HCT116 (cell line): ENCODE data around the gene FHOD3. TPM values are rescaled to one million over a fixed set of nuclear protein-coding genes. Genes with fewer than 3 reads are reported as not detected.

Experiments used
- ATAC-seq: fragments of 200-7000 bp; cut with Tn5 transposase; 2 replicates; pipeline ENCODE4 v1.9.1; 2020; ENCODE audit warnings: mild to moderate bottlenecking, moderate library complexity
- BruUV-seq: library from RNA; stranded (reverse); fragments of 400-500 nt; replicated peaks from 2 replicates; lab custom pipeline; 2021; lab: Mats Ljungman, UMichigan
- CTCF ChIA-PET: fragments of 300-600 bp; sonication (Branson Sonifier 250); formaldehyde crosslinking; loops from one replicate; lab custom pipeline; 2021; ENCODE audit warnings: antibody characterized with exemption; lab: Charles Lee
- POLR2A ChIA-PET: fragments of 300-600, 350-600 bp; sonication (Branson Sonifier 250); formaldehyde crosslinking; loops from one replicate; lab custom pipeline; 2021; ENCODE audit warnings: antibody characterized with exemption; lab: Charles Lee
- RAD21 ChIA-PET, 2 experiments: fragments of 300-600 bp; sonication (Branson Sonifier 250); formaldehyde crosslinking; loops; one replicate each; lab custom pipeline; 2023; ENCODE audit warnings: low total read pairs in 2 of 2; ENCODE audit not compliant: uncharacterized antibody in 2 of 2, unreplicated experiment in 2 of 2, low non-redundant PET in 1 of 2; lab: Charles Lee
- DNase-seq: peaks from one replicate; pipeline ENCODE4 v3.0.0-alpha.2; 2010; ENCODE audit warnings: low read depth, low spot score
- H2AFZ ChIP-seq: fragments of 200-600 bp; shearing (Covaris generic), sonication (generic); 2 replicates; pipeline ENCODE4 v1.6.1; 2017; ENCODE audit warnings: low read depth, mixed run types, mixed read lengths, antibody characterized with exemption, low read length; ENCODE audit not compliant: poor library complexity, severe bottlenecking
- H3K27ac ChIP-seq: 2 replicates; pipeline ENCODE4 v1.5.1; 2012; ENCODE audit warnings: low read depth, low read length
- H3K27me3 ChIP-seq: fragments of 200-600 bp; sonication (generic); 2 replicates; pipeline ENCODE4 v1.6.1; 2016; ENCODE audit warnings: mixed run types, low read length, mixed read lengths; ENCODE audit not compliant: insufficient read depth
- H3K36me3 ChIP-seq, 2 experiments: fragments of 200-500 bp in 1 of 2; fragments of 200-600 bp in 1 of 2; sonication (Bioruptor generic) in 1 of 2; sonication (generic) in 1 of 2; 2 replicates each; pipeline versions ENCODE4 v1.5.1 to v1.6.1; 2014 to 2016; ENCODE audit warnings: low read length in 2 of 2, inconsistent platforms in 1 of 2, mixed read lengths in 1 of 2, mixed run types in 1 of 2; ENCODE audit not compliant: insufficient read depth in 2 of 2, control insufficient read depth in 1 of 2
- H3K4me1 ChIP-seq, 2 experiments: fragments of 200-600 bp in 1 of 2; sonication (generic) in 1 of 2; 2 replicates each; pipeline versions ENCODE4 v1.5.1 to v1.6.1; 2012 to 2017; ENCODE audit warnings: low read length in 2 of 2, inconsistent platforms in 1 of 2, mild to moderate bottlenecking in 1 of 2, mixed read lengths in 1 of 2, mixed run types in 1 of 2, moderate library complexity in 1 of 2; ENCODE audit not compliant: insufficient read depth in 2 of 2, control insufficient read depth in 1 of 2
- H3K4me2 ChIP-seq: fragments of 200-600 bp; sonication (generic); 2 replicates; pipeline ENCODE4 v1.6.1; 2017; ENCODE audit warnings: mixed run types, low read length, mixed read lengths
- H3K4me3 ChIP-seq, 2 experiments: fragments of 200-600 bp in 1 of 2; sonication (generic) in 1 of 2; replicated peaks in 1 of 2; 2 replicates each; pipeline ENCODE4 v1.5.1; 2011 to 2016; ENCODE audit warnings: low read length in 2 of 2, control low read depth in 1 of 2, low read depth in 1 of 2, mild to moderate bottlenecking in 1 of 2, mixed read lengths in 1 of 2, mixed run types in 1 of 2
- H3K79me2 ChIP-seq: fragments of 200-600 bp; sonication (generic); 2 replicates; pipeline ENCODE4 v1.6.1; 2017; ENCODE audit warnings: mild to moderate bottlenecking, mixed run types, low read length, moderate library complexity, mixed read lengths; ENCODE audit not compliant: insufficient read depth
- H3K9ac ChIP-seq: fragments of 200-600 bp; sonication (generic); 2 replicates; pipeline ENCODE4 v1.6.1; 2016; ENCODE audit warnings: low read length, mixed read lengths
- H3K9me2 ChIP-seq: fragments of 200-600 bp; sonication (generic), shearing (Covaris generic); 2 replicates; pipeline ENCODE4 v1.6.1; 2017; ENCODE audit warnings: mixed run types, mild to moderate bottlenecking, moderate library complexity; ENCODE audit not compliant: insufficient read depth
- H3K9me3 ChIP-seq, 2 experiments: fragments of 200-500 bp in 1 of 2; fragments of 200-600 bp in 1 of 2; sonication (Bioruptor generic) in 1 of 2; sonication (generic) in 1 of 2; 2 replicates each; pipeline ENCODE4 v1.6.1; 2014 to 2017; ENCODE audit warnings: low read length in 2 of 2, mixed read lengths in 2 of 2, inconsistent platforms in 1 of 2, low read depth in 1 of 2, mild to moderate bottlenecking in 1 of 2, mixed run types in 1 of 2, moderate library complexity in 1 of 2; ENCODE audit not compliant: control insufficient read depth in 1 of 2, insufficient read depth in 1 of 2
- H4K20me1 ChIP-seq: fragments of 200-600 bp; sonication (generic), shearing (Covaris generic); 2 replicates; pipeline ENCODE4 v1.6.1; 2017; ENCODE audit warnings: mixed run types, mild to moderate bottlenecking, moderate library complexity; ENCODE audit not compliant: insufficient read depth
- ATF3 ChIP-seq: IDR thresholded peaks from 2 replicates; pipeline ENCODE4 v1.6.1; 2012
- EGR1 ChIP-seq: IDR thresholded peaks from 2 replicates; pipeline ENCODE4 v1.6.1; 2012; ENCODE audit warnings: low read depth
- EZH2 ChIP-seq: fragments of 200-600 bp; sonication (generic); IDR thresholded peaks from 2 replicates; pipeline ENCODE4 v1.6.1; 2017; ENCODE audit warnings: antibody characterized with exemption, mixed run types
- EZH2phosphoT487 ChIP-seq: fragments of 200-600 bp; IDR thresholded peaks from 2 replicates; pipeline ENCODE4 v1.6.1; 2018; ENCODE audit warnings: antibody characterized with exemption, borderline replicate concordance
- FOSL1 ChIP-seq: IDR thresholded peaks from 2 replicates; pipeline ENCODE4 v1.6.1; 2012; ENCODE audit warnings: low read depth
- MAX ChIP-seq: IDR thresholded peaks from 2 replicates; pipeline ENCODE4 v1.6.1; 2012
- POLR2AphosphoS5 ChIP-seq: IDR thresholded peaks from 2 replicates; pipeline ENCODE4 v1.6.1; 2011; ENCODE audit warnings: mild to moderate bottlenecking, low read depth, low read length, moderate library complexity
- REST ChIP-seq: IDR thresholded peaks from 2 replicates; pipeline ENCODE4 v1.6.1; 2012; ENCODE audit warnings: low read depth
- SP1 ChIP-seq: IDR thresholded peaks from 2 replicates; pipeline ENCODE4 v1.6.1; 2012; ENCODE audit warnings: low read depth
- intact Hi-C: fragments of 100-400 bp; cut with micrococcal nuclease; formaldehyde crosslinking; loops from 2 replicates; pipeline ENCODE4 v1.10.0; 2022
- total RNA-seq: library from RNA; stranded (reverse); gene quantifications from one replicate; pipeline ENCODE4 v1.2.1, GENCODE V29; 2021; ENCODE audit not compliant: unreplicated experiment

Gene FHOD3
- total RNA-seq, 1 experiment from 2014 or later = 4.0 TPM

- H4K20me1 ChIP-seq = no peaks in the 10 kb centered on the region
- TF ChIP-seq FOSL1 = no peak
- no peak for TF ChIP-seq MAX
- TF ChIP-seq REST = no peak
- TF ChIP-seq EGR1 = no peak
- RAD21 ChIA-PET = no interaction called here
- no peaks in the 10 kb centered on the region for H3K9me2 ChIP-seq
- H3K36me3 ChIP-seq = no peaks in the 10 kb centered on the region
- ATAC-seq = no peak
- H3K4me2 ChIP-seq = no peak overlapping the region
- no peaks in the 10 kb centered on the region for H3K79me2 ChIP-seq
- no peak overlapping the region for H3K4me3 ChIP-seq
- no peak for DNase-seq
- no peak overlapping the region for H2AFZ ChIP-seq
- no peaks in the 10 kb centered on the region for H3K27me3 ChIP-seq
- no TSS peak for BruUV-seq
- H3K9me3 ChIP-seq = no peaks in the 10 kb centered on the region
- intact Hi-C loops = no loop called here
- POLR2A ChIA-PET = no interaction called here
- H3K9ac ChIP-seq = no peak overlapping the region
- no peak overlapping the region for H3K27ac ChIP-seq
- CTCF ChIA-PET = no interaction called here
- H3K4me1 ChIP-seq = no peaks in the 10 kb centered on the region
Measured at GRCh38 chr18:36772241-36772723, 474.8 kb downstream of the FHOD3 start.

- Histone ChIP-seq H3K9me2 (no peaks in the 10 kb centered on the region), H4K20me1 (no peaks in the 10 kb centered on the region), H3K36me3 (peaks cover 0 to 2% of the 10 kb centered on the region in 2 experiments; a peak in 1 of 4 replicates), H2AFZ (no peak overlapping the region), H3K4me1 (no peaks in the 10 kb centered on the region), H3K4me3 (no peak overlapping the region), H3K27ac (no peak overlapping the region), H3K27me3 (no peaks in the 10 kb centered on the region), H3K79me2 (no peaks in the 10 kb centered on the region), H3K4me2 (no peak overlapping the region), H3K9ac (no peak overlapping the region), H3K9me3 (no peaks in the 10 kb centered on the region)
- TF ChIP-seq EZH2phosphoT487 (no peak), SP1 (no peak), EZH2 (no peak), POLR2AphosphoS5 (no peak), ATF3 (no peak)
- no TSS peak for BruUV-seq
- ChIA-PET POLR2A (no interaction called here), CTCF (no interaction called here), RAD21 (no interaction called here)
- intact Hi-C loops = no loop called here
- no peak for ATAC-seq
- DNase-seq = no peak
Measured at GRCh38 chr18:36775396-36775795, 477.9 kb downstream of the FHOD3 start.
